K562 (cell line): Measurements from ENCODE around the gene ARPC1A. TPM values are rescaled to one million over a fixed set of nuclear protein-coding genes. Genes with fewer than 3 reads are reported as not detected.

Source experiments
- SRSF3 ChIP-seq: fragments of 200-400 bp; formaldehyde crosslinking; IDR thresholded peaks from 2 replicates; pipeline ENCODE4 v1.6.1; 2016; ENCODE audit warnings: mild to moderate bottlenecking, low read length, moderate library complexity; ENCODE audit not compliant: insufficient read depth
- polyA plus RNA-seq, 8 experiments: library from polyadenylated mRNA; depleted of rRNA in 4 of 8; stranded (reverse) in 5 of 8; unstranded in 3 of 8; fragments of >200 nt; fragmentation: Nextera tagmentation in 2 of 8; fragmentation: Illumina TruSeq in 1 of 8; extraction: Ambion mirVana in 2 of 8; extraction: Trizol in 1 of 8; gene quantifications; 2 replicates each; pipeline versions ENCODE4 v1.2.1 to v1.2.3, GENCODE V29; 2011 to 2014; ENCODE audit warnings: inconsistent platforms in 1 of 8, missing spikeins in 1 of 8
- total RNA-seq, 7 experiments: library from RNA; depleted of rRNA in 6 of 7; stranded (reverse); fragments of >200 nt in 6 of 7; fragmentation: Illumina TruSeq in 2 of 7; extraction: Trizol in 2 of 7; gene quantifications; 2 replicates each; pipeline versions ENCODE4 v1.2.1 to v1.2.3, GENCODE V29; 2011 to 2021; ENCODE audit warnings: low replicate concordance in 1 of 7
- TF ChIP-seq, protein P1 (sequence below): fragments of 250-450 bp; sonication (Bioruptor Pico); IDR thresholded peaks from 2 replicates; pipeline ENCODE4 v1.4.0; 2020; ENCODE audit warnings: mild to moderate bottlenecking, moderate library complexity
- TF ChIP-seq, protein P2 (sequence below): sonication (generic); IDR thresholded peaks from 2 replicates; pipeline ENCODE4 v1.6.1; 2016
- TF ChIP-seq, protein P3 (sequence below), 2 experiments: IDR thresholded peaks; 2 replicates each; pipeline ENCODE4 v1.6.1; 2011; ENCODE audit warnings: borderline replicate concordance in 1 of 2, control low read depth in 1 of 2, low read depth in 1 of 2, low read length in 1 of 2, mild to moderate bottlenecking in 1 of 2, mixed read lengths in 1 of 2, moderate library complexity in 1 of 2; ENCODE audit not compliant: insufficient read depth in 1 of 2, insufficient read length in 1 of 2, poor library complexity in 1 of 2, severe bottlenecking in 1 of 2; ENCODE audit errors: extremely low read depth in 1 of 2
- TF ChIP-seq, protein P4 (sequence below): sonication (generic); formaldehyde crosslinking; IDR thresholded peaks from 2 replicates; pipeline ENCODE4 v1.8.1; 2023; ENCODE audit warnings: mild to moderate bottlenecking, missing genetic modification reagents

The ARPC1A gene
- total and polyA plus RNA-seq, 9 of the 15 experiments (the other 6 are each of a cell fraction or from before 2014, with no cell fraction given), result 39.5 to 151 (median 86.1) TPM

DNA sequence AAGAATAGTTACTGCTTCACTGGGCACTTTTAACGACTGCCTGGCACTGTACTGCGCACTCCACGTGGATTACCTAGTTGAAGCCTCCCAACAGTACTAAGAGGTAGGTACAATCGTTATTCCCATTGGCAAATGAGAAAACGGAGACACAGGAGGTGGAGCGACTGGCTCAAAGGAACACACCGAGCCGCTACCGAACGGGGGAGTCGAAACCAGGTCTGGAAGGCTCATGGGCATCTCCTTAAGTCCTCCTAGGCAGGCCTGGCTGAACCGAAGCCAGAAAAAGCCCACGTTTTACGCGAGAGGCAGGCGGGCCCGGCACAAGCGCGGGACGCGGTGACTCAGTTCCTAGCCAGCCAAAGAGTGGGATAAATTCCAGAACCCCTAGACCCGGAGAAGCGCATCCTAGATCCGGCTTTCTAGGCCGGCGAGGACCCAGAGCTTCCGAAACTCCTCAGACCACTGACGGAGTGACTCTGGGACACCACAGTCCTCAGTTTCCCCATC, 82.2 kb downstream of the ARPC1A start (continued):
- TF ChIP-seq, protein P1, sequence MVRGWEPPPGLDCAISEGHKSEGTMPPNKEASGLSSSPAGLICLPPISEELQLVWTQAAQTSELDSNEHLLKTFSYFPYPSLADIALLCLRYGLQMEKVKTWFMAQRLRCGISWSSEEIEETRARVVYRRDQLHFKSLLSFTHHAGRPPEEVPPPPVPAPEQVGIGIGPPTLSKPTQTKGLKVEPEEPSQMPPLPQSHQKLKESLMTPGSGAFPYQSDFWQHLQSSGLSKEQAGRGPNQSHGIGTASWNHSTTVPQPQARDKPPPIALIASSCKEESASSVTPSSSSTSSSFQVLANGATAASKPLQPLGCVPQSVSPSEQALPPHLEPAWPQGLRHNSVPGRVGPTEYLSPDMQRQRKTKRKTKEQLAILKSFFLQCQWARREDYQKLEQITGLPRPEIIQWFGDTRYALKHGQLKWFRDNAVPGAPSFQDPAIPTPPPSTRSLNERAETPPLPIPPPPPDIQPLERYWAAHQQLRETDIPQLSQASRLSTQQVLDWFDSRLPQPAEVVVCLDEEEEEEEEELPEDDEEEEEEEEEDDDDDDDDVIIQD (CRISPR knock-in tag), result 0 out of 2 replicates have a peak, but pooled peaks have one; percentile 42
- TF ChIP-seq, protein P2, sequence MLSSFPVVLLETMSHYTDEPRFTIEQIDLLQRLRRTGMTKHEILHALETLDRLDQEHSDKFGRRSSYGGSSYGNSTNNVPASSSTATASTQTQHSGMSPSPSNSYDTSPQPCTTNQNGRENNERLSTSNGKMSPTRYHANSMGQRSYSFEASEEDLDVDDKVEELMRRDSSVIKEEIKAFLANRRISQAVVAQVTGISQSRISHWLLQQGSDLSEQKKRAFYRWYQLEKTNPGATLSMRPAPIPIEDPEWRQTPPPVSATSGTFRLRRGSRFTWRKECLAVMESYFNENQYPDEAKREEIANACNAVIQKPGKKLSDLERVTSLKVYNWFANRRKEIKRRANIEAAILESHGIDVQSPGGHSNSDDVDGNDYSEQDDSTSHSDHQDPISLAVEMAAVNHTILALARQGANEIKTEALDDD, result 0 out of 2 replicates have a peak, but pooled peaks have one; percentile 36
- 0 out of 2 replicates have a peak, but pooled peaks have one; percentile 75 for TF ChIP-seq SRSF3
- TF ChIP-seq, protein P3, sequence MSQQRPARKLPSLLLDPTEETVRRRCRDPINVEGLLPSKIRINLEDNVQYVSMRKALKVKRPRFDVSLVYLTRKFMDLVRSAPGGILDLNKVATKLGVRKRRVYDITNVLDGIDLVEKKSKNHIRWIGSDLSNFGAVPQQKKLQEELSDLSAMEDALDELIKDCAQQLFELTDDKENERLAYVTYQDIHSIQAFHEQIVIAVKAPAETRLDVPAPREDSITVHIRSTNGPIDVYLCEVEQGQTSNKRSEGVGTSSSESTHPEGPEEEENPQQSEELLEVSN (IDR thresholded peaks at IDR 0.05; ENCODE audit: borderline replicate concordance in 1 of 2, extremely low read depth in 1 of 2, insufficient read depth in 1 of 2, insufficient read length in 1 of 2, low read depth in 1 of 2, low read length in 1 of 2, poor library complexity in 1 of 2, severe bottlenecking in 1 of 2), result peak; percentile 17 to 67
- TF ChIP-seq, protein P4, sequence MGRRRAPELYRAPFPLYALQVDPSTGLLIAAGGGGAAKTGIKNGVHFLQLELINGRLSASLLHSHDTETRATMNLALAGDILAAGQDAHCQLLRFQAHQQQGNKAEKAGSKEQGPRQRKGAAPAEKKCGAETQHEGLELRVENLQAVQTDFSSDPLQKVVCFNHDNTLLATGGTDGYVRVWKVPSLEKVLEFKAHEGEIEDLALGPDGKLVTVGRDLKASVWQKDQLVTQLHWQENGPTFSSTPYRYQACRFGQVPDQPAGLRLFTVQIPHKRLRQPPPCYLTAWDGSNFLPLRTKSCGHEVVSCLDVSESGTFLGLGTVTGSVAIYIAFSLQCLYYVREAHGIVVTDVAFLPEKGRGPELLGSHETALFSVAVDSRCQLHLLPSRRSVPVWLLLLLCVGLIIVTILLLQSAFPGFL (CRISPR knock-in tag), result no peak
